GM10266 (cell line): ENCODE measurements around the gene MDM4.

Experiments
- DNase-seq: peaks from one replicate; pipeline ENCODE4 v3.0.0; 2012; ENCODE audit errors: extremely low spot score
- TF ChIP-seq, protein P1 (sequence below): IDR thresholded peaks from 2 replicates; pipeline ENCODE4 v1.5.1; 2012; ENCODE audit warnings: mild to moderate bottlenecking, low read depth; ENCODE audit not compliant: control insufficient read depth, insufficient read depth; ENCODE audit errors: missing control alignments

Gene MDM4

DNA sequence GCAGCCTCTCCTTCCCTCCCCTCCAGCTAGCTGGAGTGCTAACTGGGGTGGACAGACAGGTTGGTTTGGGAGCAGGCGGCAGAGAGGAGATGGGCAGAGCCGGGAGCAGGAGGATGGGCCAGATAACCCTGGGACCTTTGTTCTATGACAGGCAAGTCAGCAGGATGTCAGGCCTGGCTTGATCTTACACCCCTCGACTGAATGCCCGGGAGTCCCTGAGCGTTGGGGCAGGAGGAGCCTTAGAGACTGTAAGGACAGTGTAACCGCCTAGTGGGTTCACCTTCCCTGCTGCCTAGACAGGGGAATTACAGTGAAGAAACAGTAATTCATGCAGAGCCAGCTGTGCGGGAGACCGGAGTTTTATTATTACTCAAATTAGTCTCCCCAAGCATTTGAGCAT is 60.2 kb downstream of the MDM4 start:
- DNase-seq, result no peak
- TF ChIP-seq, protein P1, sequence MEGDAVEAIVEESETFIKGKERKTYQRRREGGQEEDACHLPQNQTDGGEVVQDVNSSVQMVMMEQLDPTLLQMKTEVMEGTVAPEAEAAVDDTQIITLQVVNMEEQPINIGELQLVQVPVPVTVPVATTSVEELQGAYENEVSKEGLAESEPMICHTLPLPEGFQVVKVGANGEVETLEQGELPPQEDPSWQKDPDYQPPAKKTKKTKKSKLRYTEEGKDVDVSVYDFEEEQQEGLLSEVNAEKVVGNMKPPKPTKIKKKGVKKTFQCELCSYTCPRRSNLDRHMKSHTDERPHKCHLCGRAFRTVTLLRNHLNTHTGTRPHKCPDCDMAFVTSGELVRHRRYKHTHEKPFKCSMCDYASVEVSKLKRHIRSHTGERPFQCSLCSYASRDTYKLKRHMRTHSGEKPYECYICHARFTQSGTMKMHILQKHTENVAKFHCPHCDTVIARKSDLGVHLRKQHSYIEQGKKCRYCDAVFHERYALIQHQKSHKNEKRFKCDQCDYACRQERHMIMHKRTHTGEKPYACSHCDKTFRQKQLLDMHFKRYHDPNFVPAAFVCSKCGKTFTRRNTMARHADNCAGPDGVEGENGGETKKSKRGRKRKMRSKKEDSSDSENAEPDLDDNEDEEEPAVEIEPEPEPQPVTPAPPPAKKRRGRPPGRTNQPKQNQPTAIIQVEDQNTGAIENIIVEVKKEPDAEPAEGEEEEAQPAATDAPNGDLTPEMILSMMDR, result no peak

DNA sequence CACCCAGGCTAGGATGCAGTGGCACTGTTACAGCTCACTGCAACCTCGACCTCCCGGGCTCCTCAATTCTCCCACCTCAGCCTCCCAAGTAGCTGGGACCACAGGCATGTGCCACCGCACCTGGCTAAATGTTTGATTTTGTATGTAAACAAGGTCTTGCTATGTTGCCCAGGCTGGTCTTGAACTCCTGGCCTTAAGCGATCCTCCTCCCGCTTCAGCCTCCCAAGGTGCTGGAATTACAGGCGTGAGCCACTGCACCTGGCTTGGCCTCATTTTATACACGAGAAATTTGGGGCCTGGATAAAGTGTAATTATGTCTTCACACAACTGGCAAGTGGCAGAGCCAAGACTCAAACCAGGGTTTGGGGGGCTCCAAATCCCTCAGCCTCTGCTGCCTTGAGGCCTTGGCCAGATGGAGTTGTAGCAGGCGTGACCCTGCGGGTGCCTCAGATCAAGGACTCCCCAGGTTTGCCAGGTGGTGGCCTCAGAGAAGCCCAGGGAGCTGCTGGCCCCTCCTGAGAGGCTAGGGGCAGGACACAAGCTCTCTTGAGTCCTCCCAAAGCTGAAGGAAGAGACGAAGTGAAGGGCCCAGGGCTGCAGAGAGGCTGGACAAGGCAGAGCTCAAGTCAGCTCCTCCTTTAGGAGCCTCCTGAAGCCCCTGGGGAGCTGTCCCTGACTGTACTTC is 61.7 kb downstream of the MDM4 start:
- TF ChIP-seq, protein P1, result no peak
- no peak for DNase-seq

DNA sequence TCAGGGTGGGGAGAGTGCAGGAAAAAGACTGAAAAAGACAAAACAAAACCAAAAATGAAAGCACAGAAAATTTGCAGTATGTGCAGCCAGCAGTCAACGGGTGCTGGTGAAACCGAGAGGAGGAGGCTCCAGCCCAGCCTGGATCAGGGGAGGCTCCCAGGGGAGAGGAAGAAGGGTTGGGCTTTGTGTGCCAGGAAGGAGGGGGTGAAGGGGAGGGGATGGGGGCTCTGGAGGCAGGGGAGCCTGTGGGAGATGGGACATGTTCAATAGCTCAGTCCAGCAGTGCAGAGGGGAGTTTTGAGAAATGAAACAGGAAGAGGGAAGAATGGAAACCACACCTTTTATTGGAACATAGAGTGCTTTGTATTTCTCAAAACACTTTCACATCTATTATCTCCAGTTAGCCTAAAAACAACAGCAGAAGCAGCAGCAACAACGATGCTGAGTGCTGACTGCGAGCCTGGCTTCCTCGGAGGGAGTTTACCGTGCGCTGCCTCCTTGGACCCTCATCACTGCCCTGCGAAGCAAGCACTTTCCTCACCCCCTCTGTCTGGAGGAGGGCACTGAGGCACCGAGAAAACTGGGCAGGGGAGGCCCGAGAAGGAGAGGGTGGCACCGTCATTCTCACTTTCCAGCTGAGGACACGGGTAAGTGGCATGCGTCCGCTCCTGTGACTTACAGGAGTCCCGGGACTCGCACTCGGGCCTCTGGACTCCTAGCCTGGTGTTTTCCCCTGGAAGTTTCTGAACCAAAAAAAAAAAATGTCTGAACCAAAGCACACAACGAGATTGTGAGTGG is 62.9 kb downstream of the MDM4 start:
- DNase-seq, result peak; percentile 69
- TF ChIP-seq, protein P1, result no peak

DNA sequence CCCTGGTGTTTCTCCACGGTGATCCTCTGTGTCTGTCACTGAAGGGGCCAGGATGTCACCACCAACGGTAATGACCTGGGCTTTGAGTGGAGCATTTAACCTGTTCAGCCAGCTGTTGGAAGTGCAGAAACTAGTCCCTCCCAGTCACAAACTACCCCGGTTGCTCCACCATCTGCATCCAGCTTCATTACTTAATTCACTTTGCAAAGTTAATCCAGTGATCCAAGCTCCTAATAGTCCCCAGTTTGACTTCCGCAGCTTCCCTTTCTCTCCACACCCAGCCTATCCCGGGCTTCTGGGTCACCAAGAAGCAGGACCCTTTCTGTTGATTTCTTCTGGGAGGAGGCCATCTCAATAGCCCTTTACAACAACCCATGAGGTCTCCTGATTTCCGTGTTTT is 63.5 kb downstream of the MDM4 start:
- DNase-seq, result no peak
- TF ChIP-seq, protein P1, result no peak

DNA sequence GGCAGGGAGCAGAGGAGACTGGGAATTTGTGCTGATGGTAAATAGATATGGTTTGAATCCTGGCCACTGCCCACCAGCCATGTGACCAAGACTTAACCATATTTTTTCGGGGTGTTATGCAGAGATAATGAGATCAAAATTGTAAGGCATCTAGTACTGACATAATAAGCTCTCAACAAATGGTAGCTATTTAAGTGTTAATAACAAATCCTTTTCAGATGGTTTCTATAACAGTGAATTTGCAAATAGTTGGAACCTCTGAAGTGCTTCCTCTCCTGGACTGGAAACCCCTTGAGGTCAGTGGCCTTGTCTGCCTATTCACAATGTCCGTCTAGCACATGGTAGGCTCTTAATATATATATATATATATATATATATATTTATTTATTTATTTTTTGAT is 64.7 kb downstream of the MDM4 start:
- TF ChIP-seq, protein P1, result no peak
- no peak for DNase-seq

DNA sequence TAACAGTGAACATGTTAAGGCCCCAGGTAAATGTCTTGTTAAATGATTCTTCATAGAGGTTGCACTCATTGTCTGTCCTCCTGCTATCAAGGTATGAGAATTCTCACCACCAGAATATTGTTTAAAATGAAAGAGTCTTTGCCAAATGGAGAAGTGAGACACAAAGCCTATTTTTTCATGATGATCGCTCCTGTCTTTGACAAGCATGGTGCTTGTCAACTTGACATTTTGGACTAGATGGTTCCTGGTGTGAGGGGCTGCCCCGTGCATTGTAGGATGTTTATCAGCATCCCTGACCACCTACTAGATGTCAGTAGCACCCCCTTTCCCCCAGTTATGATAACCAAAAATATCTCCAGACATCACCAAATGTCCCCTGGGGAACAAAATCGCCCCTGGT is 65.6 kb downstream of the MDM4 start:
- no peak for DNase-seq
- TF ChIP-seq, protein P1, result no peak
